HG03378 (cell line): Measurements from ENCODE around the gene HNRNPK.
A peak's percentile ranks its signal among the peaks of the same experiment; 100 is the strongest.

Source experiments
- ATAC-seq: cut with Tn5 transposase; IDR thresholded peaks from one replicate; pipeline ENCODE4 v1.9.1; 2021; ENCODE audit warnings: mild to moderate bottlenecking, moderate library complexity; ENCODE audit not compliant: unreplicated experiment

The HNRNPK gene

DNA sequence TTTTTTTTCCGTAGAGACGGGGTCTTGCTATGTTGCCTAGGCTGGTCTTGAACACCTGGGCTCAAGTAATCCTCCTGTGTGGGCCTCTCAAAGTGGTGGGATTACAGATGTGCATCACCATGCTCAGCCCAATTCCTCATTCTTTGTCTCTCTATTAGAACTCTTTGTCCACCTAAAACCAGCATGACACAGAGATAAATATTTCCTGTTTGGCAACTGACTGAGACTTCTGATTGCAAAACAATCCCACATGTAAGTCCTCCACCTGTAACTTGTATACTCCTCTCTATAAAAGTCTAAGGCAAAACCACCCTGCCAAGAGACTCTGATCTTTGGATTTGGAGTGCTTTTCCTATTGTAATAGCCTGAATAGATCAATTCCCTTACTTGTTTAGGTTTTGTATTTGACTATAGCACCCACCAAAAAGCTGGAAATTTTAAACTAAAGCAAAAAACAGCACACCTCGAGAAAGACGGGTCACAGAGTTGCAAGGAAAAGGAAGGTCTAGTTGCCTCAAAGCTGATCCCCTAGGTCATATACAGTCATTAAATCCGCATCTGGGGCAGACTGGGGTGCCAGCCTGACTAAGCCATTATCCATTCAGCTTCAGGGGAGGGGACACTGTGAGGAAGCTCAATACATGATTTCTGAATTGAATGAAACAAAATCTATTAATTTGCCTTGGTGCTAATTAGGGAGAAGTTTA, 45.3 kb downstream of the HNRNPK start:
- ATAC-seq: no peak

- no peak for ATAC-seq
These were observed 46.2 kb downstream of the HNRNPK start for GRCh38 chr9:83933790-83934189.

- ATAC-seq: no peak
These were observed 47.2 kb downstream of the HNRNPK start for GRCh38 chr9:83932851-83933250.

- ATAC-seq: no peak
These were observed 48.0 kb downstream of the HNRNPK start for GRCh38 chr9:83932011-83932410.

GRCh38 chr9:83930881-83931280, 49.1 kb downstream of the HNRNPK start:
- ATAC-seq: no peak

DNA sequence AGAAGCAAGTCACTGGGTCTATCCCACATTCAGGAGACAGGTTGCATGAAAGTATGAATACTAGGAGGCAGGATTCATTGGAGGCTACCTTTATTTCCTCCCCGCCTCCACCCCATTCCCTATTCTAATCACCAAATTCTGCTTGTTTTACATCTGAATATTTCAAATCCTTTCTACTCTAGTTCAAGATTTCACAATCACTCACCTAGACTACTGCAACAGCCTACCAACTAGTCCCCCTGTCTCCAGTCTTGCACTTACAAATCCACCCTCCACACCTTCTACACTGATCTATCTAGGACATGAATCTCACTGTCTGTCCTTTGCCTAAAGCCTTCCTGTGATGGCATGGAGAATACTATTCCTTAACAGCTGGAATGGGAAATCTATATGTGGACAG, 52.4 kb downstream of the HNRNPK start:
- ATAC-seq: no peak

- peak; percentile 90 for ATAC-seq
These were observed 58.9 kb downstream of the HNRNPK start, which contains the start of gene KIF27 for GRCh38 chr9:83920927-83921707. KIF27 (minus strand) TSS chr9:83921432; CDS start chr9:83915591, 5,841 bp downstream.

DNA sequence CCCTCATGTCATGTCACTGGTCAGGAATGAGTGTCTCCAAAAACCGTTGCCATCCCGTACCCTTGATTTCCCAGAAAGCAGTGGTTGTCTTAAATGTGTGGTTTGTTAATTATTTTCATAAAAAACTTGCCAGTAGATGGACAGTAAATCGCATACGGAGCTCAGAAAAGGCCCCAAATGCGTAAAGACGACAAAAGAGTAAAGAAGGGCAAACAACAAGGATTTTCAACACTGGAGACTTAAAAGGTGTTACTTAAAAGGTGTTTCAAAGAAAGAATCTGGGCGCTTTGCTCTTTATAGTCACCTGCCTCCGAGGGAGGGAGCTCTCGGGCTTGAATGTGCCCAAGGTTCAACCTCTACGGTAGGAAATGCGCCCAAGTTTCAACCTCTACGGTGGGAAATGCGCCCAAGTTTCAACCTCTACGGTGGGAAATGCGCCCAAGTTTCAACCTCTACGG, 59.5 kb downstream of the HNRNPK start:
- peak; percentile 28 for ATAC-seq

- ATAC-seq: no peak
These were observed 60.9 kb downstream of the HNRNPK start for GRCh38 chr9:83919111-83919510.
